Activated naive CD4-positive, alpha-beta T cell treated with anti-CD3 and anti-CD28 coated beads, Interleukin-2, amount 50 U/mL, for 24 hours (primary cell): ENCODE measurements around the gene MAN2B1.
"Not testable (repeated sequence)": the region's sequence is repeated elsewhere in the genome, so short reads cannot be mapped to it uniquely, and the experiment has no call there.

Source experiments
- H3K27ac Mint-ChIP-seq: one replicate; pipeline ENCODE4 v1.8.0; 2021; ENCODE audit warnings: mild to moderate bottlenecking, mixed read lengths
- H3K27me3 Mint-ChIP-seq: one replicate; pipeline ENCODE4 v1.8.0; 2021; ENCODE audit warnings: mixed read lengths
- H3K36me3 Mint-ChIP-seq: one replicate; pipeline ENCODE4 v1.8.0; 2021; ENCODE audit warnings: mixed read lengths
- H3K4me1 Mint-ChIP-seq: one replicate; pipeline ENCODE4 v1.8.0; 2021; ENCODE audit warnings: mixed read lengths
- H3K4me3 Mint-ChIP-seq: one replicate; pipeline ENCODE4 v1.8.0; 2021; ENCODE audit warnings: mild to moderate bottlenecking, mixed read lengths
- H3K9me3 Mint-ChIP-seq: one replicate; pipeline ENCODE4 v1.8.0; 2021; ENCODE audit warnings: mixed read lengths

MAN2B1 gene

DNA sequence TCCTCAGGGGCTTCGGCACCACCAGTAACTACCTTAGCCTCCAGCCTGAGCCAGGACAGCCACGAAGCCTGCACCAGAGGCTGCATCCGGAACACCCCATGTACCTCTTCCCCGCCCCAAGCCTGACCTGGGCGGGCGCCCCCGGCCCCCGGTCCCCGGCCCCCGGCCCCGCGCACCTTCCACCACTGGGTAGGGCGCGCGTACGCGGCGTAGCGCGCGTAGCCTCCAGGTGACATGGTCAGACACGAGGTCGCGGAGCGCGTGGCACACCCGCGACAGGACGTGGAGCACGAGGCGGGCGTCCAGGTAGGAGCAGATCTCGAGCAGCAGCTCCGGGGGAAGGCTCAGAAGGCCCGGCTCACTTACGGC lies 29.4 kb upstream of the MAN2B1 start:
- Mint-ChIP-seq H3K4me3 (peak overlapping the region; percentile 90), H3K36me3 (peaks cover 2% of the 10 kb centered on the region), H3K9me3 (no peaks in the 10 kb centered on the region), H3K27me3 (no peaks in the 10 kb centered on the region), H3K27ac (peak overlapping the region; percentile 91), H3K4me1 (peaks cover 13% of the 10 kb centered on the region)

DNA sequence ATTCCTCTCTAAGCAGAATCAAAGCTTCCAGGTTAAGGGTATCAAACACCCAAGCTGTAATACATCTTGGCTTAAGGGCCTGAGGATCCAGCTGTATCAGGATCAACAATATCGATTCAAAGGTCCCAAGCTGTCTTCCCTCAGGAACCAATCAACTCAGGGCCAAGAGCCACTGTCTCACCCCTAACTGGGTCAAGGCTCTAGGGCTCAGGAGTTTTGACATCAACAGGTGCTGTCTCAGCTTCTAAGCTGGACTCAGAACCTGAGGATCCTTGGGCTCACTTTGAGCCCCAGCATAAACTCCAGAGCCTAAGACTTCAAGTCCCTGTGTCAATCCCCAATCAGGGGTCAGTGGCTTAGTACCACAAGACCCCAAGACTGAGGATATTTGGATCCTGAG lies 29.0 kb upstream of the MAN2B1 start:
- H3K36me3 Mint-ChIP-seq: peaks cover 2% of the 10 kb centered on the region
- peaks cover 13% of the 10 kb centered on the region for H3K4me1 Mint-ChIP-seq
- H3K9me3 Mint-ChIP-seq: no peaks in the 10 kb centered on the region
- no peaks in the 10 kb centered on the region for H3K27me3 Mint-ChIP-seq
- peak overlapping the region; percentile 90 for H3K4me3 Mint-ChIP-seq
- no peak overlapping the region for H3K27ac Mint-ChIP-seq

- Mint-ChIP-seq H3K27ac (no peak overlapping the region), H3K36me3 (peaks cover 2% of the 10 kb centered on the region), H3K27me3 (no peaks in the 10 kb centered on the region), H3K9me3 (no peaks in the 10 kb centered on the region), H3K4me1 (peaks cover 13% of the 10 kb centered on the region), H3K4me3 (peak overlapping the region; percentile 90)
These were observed 28.6 kb upstream of the MAN2B1 start for GRCh38 chr19:12695096-12695495.

DNA sequence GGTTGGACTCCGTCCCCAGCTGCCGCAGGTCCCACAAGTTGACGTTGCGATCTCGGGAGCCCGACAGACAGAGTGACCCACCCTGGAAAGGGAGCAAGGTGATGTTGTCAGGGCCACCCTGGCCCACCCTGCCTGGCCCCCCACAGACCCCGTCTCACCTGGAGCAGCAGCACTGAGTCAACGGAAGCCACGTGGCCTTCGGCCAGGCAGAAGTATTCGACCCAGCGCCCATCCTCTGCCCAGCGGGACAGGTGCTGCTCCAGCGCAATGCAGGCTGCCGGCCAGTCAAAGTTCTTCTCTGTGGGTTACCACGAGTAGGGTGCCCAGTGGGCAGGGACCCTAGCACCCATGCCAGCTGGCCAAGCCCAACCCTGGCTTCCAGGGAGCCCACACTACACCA lies 28.1 kb upstream of the MAN2B1 start:
- no peaks in the 10 kb centered on the region for H3K9me3 Mint-ChIP-seq
- no peak overlapping the region for H3K27ac Mint-ChIP-seq
- H3K36me3 Mint-ChIP-seq: peaks cover 2% of the 10 kb centered on the region
- H3K27me3 Mint-ChIP-seq: no peaks in the 10 kb centered on the region
- peaks cover 13% of the 10 kb centered on the region for H3K4me1 Mint-ChIP-seq
- H3K4me3 Mint-ChIP-seq: peak overlapping the region; percentile 90

DNA sequence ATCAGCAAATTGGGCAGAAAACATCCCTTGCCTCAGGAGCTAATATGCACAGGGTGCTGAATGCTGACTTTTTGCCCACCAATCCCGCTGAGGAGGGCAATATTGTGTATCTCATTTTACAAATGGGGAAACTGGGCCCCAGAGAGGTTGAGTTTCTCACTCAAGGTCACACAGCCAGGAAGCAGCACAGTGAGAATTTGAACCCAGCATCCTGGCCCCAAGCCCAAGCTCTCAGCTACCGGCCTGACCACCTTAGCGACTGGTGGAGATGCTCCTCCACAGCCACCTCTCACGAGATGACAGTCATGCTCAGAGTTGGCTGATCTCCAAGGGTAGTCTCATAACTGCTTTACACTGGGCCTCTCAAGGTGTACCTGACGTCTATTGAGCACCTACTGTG lies 26.4 kb upstream of the MAN2B1 start:
- no peaks in the 10 kb centered on the region for H3K36me3 Mint-ChIP-seq
- no peak overlapping the region for H3K4me3 Mint-ChIP-seq
- H3K27me3 Mint-ChIP-seq: no peaks in the 10 kb centered on the region
- peaks cover 6% of the 10 kb centered on the region for H3K4me1 Mint-ChIP-seq
- no peaks in the 10 kb centered on the region for H3K9me3 Mint-ChIP-seq
- H3K27ac Mint-ChIP-seq: no peak overlapping the region

DNA sequence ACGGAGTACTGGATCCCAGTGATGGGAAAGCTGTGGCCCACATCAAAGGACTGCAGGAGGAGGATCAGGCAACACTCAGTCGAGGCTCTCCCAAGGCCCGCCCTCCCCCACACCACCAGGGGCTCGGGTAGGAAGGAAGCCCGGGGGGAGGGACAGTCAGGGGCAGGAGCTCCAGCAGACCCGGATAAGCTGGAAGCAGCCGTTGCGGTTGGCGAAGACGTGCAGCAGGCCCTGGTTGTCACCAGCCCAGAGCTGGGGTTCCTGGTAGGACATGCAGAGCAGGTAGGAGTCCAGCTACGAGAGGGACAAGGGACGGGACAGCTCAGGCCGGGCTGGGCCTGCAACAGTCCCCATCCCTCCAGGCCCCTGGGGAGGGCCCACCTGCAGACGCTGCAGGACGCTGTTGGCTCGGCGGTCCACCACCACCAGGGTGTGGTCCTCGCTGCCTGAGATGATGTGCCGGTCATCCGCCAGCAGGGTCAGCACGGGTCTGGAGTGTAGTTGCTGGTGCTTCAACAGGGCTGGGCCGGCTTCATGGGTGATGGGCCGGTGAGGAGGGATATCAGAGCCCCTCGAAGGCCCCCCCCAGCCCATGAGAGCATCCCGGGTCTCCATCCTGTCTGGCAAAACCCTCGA lies 23.2 kb upstream of the MAN2B1 start:
- no peak overlapping the region for H3K4me3 Mint-ChIP-seq
- H3K27me3 Mint-ChIP-seq: no peaks in the 10 kb centered on the region
- no peaks in the 10 kb centered on the region for H3K9me3 Mint-ChIP-seq
- no peaks in the 10 kb centered on the region for H3K36me3 Mint-ChIP-seq
- H3K4me1 Mint-ChIP-seq: no peaks in the 10 kb centered on the region
- no peak overlapping the region for H3K27ac Mint-ChIP-seq

DNA sequence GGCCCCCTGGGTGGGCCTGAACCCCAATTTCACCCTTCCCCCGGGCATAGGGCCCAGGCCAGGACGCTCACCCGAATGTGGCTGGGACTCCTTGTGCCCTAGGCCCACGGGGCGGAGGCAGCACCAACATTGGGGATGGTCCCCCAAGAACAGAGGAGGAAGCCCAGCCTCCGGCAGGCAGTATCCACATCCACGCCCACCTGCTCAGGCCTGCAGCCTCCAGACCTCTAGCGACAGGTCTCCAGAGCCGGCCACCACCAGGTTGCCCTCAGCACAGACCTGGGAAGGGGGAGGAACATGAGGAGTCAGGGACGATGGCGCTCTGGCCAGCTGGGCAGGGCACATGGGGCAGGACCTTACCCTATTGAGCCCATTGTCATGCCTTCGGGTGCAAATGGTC lies 22.5 kb upstream of the MAN2B1 start:
- Mint-ChIP-seq H3K27me3 (no peaks in the 10 kb centered on the region), H3K36me3 (no peaks in the 10 kb centered on the region), H3K27ac (no peak overlapping the region), H3K4me3 (no peak overlapping the region), H3K9me3 (no peaks in the 10 kb centered on the region), H3K4me1 (no peaks in the 10 kb centered on the region)

DNA sequence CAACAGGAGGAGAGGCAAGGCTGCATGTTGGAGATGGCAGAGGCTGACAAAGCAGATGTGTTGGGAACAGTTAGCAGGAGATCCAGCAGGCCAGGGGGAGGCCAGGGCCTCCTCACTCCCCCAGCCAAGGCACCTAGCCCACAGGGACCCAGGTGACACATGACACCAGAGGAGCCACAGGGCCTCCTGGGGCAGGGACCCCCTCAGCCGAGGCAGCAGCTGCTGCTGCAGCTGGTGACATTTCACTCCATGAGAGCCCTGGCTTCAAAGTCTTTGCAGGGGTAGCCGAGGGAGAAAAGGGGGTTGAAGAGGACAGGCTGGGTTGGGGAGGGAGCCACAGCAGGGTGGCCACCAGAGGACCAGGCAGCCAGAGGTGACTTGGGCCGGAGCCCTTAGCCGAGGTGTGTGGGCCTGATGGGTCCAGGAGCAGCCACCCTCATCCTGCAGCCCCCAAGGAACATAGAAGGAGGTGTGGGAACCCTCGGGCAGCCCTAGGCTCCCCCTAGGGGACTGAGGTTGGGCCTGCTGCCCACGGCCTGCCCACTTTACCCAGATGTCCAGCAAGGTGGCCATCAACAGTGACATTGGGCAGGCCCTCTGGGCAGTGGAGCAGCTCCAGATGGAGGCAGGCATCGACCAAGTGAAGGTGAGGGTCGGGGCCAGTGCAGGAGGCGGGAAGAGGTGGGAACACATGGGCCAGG lies 21.1 kb upstream of the MAN2B1 start, which contains the start of gene GNG14:
Gene GNG14 (plus strand): TSS at position 503 of the 701 bp plus-strand sequence. CDS start 51 bp downstream, at position 554.
- no peaks in the 10 kb centered on the region for H3K27me3 Mint-ChIP-seq
- H3K36me3 Mint-ChIP-seq: no peaks in the 10 kb centered on the region
- H3K9me3 Mint-ChIP-seq: no peaks in the 10 kb centered on the region
- H3K4me3 Mint-ChIP-seq: no peak within 1 kb of the TSS
- H3K4me1 Mint-ChIP-seq: no peaks in the 10 kb centered on the region
- no peak within 1 kb of the TSS for H3K27ac Mint-ChIP-seq

DNA sequence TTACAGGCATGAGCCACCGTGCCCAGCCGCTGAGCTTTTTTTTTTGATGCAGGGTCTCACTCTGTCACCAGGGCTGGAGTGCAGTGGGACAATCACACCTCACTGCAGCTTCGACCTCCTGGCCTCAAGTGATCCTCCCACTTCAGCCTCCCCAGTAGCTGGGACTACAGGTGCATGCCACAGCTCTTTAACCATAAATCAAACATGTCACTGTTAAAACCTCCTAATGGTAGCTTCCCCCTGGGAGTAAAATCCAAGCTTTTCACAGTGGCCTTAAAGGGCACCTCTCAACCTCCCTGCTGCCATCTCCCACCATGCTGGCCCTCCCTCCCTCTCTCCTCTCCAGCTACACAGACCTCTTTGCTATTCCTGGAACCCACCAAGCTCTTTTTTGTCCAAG lies 19.3 kb upstream of the MAN2B1 start:
- Mint-ChIP-seq H3K36me3 (peaks cover 4% of the 10 kb centered on the region), H3K27ac (no peak overlapping the region), H3K27me3 (no peaks in the 10 kb centered on the region), H3K4me3 (no peak overlapping the region), H3K4me1 (peaks cover 5% of the 10 kb centered on the region), H3K9me3 (no peaks in the 10 kb centered on the region)

DNA sequence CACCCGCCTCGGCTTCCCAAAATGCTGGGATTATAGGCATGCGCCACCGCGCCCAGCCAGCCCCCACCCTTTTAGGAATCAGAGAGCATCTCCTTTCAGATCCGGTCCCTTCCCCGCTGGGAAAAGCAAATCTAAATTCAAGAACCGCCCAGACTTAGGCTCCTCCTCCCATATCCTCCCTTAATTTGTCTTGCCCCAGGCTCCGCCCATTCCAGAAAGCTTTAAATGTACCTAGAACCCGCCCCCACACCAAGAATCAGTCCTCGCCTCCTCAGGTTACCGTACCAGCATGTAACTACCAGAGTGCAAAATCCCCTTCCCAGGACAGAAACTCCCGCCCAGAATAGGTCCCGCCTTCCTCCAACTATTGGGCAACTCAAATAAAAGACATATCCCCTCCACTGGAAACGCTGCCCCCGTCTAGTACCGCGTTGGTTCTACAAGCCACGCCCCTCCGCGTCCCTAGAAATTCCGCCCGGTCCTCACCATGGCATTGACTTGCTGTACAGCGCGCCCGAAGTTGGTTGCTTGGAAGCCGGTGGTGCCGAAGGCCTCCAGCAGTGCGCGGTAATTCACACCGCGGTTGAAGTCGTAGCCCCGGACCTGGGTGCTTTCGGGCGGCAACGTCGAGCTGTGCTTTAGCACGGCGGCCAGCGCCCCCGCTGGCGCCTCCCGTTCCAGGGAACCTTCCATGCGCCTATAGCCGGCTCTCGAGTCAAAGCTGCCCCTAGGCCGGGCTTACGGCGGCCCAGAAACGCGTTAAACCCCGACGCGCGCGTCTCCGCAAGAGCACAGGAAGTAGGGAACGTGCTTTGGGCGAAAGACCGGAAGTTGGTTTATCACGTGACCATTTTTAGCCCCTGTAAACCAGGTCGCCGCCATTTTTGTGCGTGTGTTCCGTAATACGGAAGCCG lies 14.8 kb upstream of the MAN2B1 start, which contains the start of gene DHPS:
Gene DHPS (minus strand): TSS at position 807 of the 914 bp plus-strand sequence. CDS start 114 bp downstream, at position 693.
- Mint-ChIP-seq H3K9me3 (no peaks in the 10 kb centered on the region), H3K36me3 (peaks cover 7% of the 10 kb centered on the region), H3K4me1 (peaks cover 26% of the 10 kb centered on the region), H3K27ac (peak within 1 kb of the TSS; percentile 92), H3K27me3 (no peaks in the 10 kb centered on the region), H3K4me3 (peak within 1 kb of the TSS; percentile 100)

DNA sequence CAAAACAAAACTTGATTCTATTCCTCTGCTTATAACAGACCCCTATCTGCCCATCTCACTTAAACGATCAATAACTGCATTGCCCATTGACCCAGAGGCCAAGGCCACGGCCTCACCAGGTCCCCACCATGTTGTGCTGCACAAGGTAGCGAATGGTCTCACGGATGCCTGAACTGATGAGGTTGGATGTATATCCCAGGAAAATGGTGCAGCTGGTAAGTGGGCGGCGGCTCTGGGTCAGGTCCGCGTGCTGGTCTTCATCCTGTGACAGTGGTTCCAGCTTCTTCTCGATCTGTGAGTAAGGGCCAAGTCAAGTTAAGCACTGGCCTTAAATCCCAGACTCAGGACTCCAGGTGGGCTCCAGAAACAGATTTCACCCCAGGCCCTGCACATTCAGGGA lies 13.5 kb upstream of the MAN2B1 start:
- Mint-ChIP-seq H3K27me3 (no peaks in the 10 kb centered on the region), H3K27ac (peak overlapping the region; percentile 17), H3K36me3 (peaks cover 8% of the 10 kb centered on the region), H3K4me3 (peak overlapping the region; percentile 100), H3K9me3 (no peaks in the 10 kb centered on the region), H3K4me1 (peaks cover 28% of the 10 kb centered on the region)

- peaks cover 12% of the 10 kb centered on the region for H3K36me3 Mint-ChIP-seq
- not testable (repeated sequence) for H3K4me3 Mint-ChIP-seq, H3K9me3 Mint-ChIP-seq, H3K27me3 Mint-ChIP-seq, H3K27ac Mint-ChIP-seq
- peaks cover 28% of the 10 kb centered on the region for H3K4me1 Mint-ChIP-seq
These were observed 11.5 kb upstream of the MAN2B1 start for GRCh38 chr19:12678039-12678438.

- peaks cover 32% of the 10 kb centered on the region for H3K4me1 Mint-ChIP-seq
- no peak overlapping the region for H3K27ac Mint-ChIP-seq
- peaks cover 14% of the 10 kb centered on the region for H3K36me3 Mint-ChIP-seq
- no peak overlapping the region for H3K4me3 Mint-ChIP-seq
- H3K27me3 Mint-ChIP-seq: no peaks in the 10 kb centered on the region
- H3K9me3 Mint-ChIP-seq: no peaks in the 10 kb centered on the region
These were observed 10.4 kb upstream of the MAN2B1 start for GRCh38 chr19:12676928-12677327.

DNA sequence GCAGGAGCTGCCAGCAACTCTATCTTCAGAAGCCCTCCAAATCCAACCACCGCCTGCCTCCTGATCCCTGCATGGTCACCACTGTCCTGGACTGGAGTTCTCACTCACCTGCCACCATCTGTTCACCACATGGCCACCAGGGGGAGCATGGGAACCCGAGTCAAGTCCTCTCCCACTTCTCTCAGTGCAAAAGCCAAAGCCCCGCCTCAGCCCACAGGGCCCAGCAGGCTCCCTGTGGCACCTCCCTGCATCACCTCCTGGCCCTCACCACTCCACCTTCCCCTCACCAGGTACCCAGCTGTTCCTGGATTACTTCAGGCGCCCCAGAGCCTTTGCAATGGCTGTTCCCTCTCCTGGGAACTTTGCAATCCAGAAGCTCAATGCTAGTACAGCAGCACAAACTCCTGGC lies 9.8 kb upstream of the MAN2B1 start:
- H3K4me3 Mint-ChIP-seq: no peak overlapping the region
- H3K27ac Mint-ChIP-seq: no peak overlapping the region
- no peaks in the 10 kb centered on the region for H3K9me3 Mint-ChIP-seq
- H3K27me3 Mint-ChIP-seq: no peaks in the 10 kb centered on the region
- peaks cover 14% of the 10 kb centered on the region for H3K36me3 Mint-ChIP-seq
- peaks cover 34% of the 10 kb centered on the region for H3K4me1 Mint-ChIP-seq

- H3K9me3 Mint-ChIP-seq: no peaks in the 10 kb centered on the region
- H3K27me3 Mint-ChIP-seq: no peaks in the 10 kb centered on the region
- peaks cover 11% of the 10 kb centered on the region for H3K36me3 Mint-ChIP-seq
- no peak overlapping the region for H3K27ac Mint-ChIP-seq
- no peak overlapping the region for H3K4me3 Mint-ChIP-seq
- H3K4me1 Mint-ChIP-seq: peaks cover 30% of the 10 kb centered on the region
These were observed 9.4 kb upstream of the MAN2B1 start for GRCh38 chr19:12675940-12676339.

- peaks cover 10% of the 10 kb centered on the region for H3K36me3 Mint-ChIP-seq
- peaks cover 28% of the 10 kb centered on the region for H3K4me1 Mint-ChIP-seq
- H3K27ac Mint-ChIP-seq: no peak overlapping the region
- H3K27me3 Mint-ChIP-seq: no peaks in the 10 kb centered on the region
- no peak overlapping the region for H3K4me3 Mint-ChIP-seq
- H3K9me3 Mint-ChIP-seq: no peaks in the 10 kb centered on the region
These were observed 8.9 kb upstream of the MAN2B1 start for GRCh38 chr19:12675399-12675798.
